Embryonic facial prominence (tissue), 1 donor: ENCODE results near the gene NRF1.

Experiments
- DNase-seq: peaks from one replicate; pipeline ENCODE4 v3.0.0-alpha.2; 2016; ENCODE audit errors: extremely low spot score

The NRF1 gene

DNA sequence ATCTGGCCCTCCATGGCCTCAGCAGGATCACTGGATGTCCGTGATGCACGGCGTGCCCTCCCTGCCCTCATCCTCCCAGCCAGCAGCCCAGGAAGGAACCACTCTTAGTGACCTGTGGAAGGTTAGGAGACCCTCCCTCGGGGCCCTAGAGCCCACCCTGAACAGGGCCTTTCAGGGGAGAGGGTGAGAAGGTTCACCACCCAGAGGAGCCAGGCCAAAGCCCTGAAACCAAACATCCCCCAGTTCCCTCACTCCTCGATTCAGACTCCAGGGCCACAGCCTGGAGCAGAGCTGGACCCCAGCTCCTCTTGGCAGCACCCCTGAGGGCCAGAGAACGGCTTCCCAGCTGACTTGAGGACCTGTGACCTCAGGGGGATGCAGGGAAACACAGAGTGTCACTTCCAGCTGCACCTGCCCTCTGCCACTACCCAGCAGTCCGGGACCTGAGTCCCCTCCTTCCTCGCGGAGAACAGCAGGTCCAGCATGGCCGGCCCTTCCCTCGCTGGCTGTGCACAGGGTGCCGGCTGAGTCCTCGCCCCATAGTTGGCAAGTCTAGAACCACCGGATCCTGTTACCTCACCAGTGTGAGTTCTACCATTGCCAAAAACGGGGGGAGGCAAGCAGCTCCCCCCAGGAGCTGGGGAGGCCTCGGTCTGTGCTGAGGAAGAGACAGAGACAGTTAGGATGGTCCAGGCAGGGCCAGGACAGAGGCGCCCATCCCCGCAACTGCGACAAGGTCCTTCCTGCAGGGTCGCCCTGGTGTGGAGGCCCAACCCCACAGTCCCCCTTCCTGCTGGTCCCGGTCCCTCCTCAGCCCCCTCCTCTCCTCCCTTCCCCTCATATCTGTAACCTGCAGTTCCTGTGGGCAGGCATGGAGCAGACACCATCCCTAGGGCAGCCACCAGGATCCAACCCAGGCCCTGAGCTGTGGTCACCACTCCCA lies 158.6 kb downstream of the NRF1 start:
- no peak for DNase-seq

DNA sequence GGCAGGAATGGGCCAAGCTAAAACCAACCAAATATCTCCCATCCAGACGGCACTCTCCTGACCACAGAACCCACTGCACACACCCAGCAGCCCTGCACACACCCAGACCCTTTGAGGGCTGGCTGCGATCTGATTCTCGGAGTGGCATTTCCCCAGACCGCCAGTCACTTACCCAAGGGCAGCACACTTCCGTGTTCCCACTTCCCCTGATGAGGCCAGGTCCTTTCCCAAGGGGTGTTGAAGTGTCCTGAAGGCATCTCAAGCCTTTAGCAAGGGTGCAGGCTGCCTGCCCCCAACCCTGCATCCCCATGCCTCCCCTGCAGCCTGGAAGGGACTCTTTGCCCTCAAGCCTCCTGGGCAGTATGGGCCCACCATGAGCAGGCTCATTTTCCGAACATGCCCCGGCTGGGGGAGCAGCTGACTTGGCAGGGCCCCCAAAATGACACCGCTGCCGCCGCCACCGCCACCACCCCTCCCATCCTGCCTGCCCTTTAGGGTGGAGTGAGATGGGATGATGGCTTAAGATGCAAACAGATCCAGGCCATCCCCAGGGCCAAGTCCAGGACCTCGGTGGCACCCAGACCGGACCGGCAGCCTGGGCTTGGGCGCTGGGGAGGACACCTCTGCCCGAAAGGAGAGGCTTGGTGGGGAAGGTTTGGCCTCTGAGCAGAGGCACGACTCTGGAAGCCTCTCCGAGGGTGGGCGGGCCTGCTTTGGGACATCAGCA lies 159.8 kb downstream of the NRF1 start:
- DNase-seq: no peak

DNA sequence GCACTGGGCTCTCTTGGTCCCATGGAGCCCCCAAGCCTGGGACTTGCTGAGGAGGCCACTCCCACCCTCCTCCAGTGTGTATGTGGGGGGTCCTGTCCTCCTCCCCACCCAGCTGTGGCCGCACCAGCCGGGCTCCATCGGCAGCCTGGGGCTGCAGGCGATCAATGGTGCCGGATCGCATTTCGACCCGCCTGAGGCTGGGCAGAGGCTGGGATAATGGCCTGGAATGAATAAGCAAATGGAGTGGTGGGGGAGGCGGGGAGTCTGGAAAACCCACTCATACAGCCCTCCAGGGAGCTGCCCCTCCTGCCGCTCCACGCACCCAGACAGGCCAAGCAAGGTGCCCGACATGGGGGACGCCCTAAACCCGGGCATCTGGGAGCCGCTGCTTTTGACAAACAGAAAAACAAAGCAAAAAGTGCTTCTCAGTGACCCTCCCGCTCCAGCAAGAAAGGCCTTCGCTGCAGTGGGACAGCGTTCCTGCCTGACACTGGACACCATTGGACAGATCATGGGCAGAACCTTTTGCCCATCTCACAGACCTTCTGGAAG lies 160.5 kb downstream of the NRF1 start:
- DNase-seq: no peak

DNA sequence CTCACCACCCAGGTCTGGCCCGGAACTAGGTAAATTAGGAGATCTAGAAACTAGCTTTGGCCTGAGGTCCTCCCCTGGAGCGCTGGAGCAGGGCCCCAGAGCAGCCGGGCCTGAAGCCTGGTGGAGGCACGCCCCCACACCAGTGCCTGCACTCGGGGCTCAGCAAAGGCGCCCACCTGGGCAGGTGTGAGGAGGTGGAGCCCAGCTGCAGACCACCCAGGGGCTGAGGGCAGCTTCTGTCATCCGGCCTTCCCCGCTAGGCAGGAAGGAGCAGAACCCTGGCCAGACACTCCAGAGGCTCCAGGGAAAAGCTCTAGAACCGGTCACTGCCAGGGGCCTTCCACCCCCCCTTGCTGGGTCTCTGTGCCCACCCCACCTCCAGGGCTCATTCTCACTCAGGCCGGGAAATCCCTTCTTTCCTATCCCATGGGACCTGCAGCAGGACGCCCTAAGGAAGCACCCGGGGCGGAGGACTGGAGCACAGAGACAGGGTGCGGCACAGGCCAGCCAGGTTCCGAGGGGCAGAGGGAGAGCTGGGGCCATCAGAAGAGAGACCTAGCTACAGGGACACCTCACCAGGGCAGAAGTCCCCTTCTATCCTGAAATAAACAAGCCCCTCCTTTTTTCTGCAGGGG lies 161.2 kb downstream of the NRF1 start:
- DNase-seq: no peak

DNA sequence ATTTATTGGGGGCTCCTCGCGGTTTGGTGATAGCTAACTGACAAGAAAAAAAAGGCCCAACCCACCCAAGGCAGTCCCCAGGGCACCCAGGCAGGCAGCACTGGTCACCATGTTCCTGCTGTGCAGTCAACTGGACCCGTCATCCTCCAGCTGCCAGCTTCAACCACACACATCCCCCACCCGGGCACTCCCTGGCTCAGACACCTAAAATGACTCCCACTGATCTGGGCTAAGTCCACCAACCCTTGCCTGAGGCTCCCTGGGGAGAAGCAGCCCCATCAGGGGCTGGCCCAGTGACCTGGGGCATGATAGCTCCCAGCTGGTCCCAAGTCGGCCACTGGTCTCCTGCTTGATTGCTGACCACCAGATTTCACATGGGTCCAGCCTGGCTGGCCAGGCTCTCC lies 161.8 kb downstream of the NRF1 start:
- no peak for DNase-seq

DNA sequence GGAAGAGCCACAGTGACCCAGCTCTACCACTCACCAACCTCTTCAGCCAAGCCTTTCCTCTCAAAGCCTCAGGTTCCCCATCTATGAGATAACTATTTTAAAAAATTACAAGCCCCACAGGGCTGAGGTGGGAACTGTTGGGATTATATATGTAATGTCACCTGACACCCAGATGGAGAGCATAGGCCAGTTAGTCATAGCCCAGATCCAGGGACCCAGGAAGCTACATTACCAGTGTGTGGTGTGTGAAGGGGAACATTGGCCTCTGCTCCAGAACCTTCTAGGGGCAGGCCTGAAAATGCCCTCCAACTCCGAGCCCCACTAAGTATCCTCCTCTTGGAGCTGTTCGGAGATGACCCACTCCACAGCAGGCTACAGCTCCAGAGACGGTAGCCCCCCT lies 162.4 kb downstream of the NRF1 start:
- no peak for DNase-seq

DNA sequence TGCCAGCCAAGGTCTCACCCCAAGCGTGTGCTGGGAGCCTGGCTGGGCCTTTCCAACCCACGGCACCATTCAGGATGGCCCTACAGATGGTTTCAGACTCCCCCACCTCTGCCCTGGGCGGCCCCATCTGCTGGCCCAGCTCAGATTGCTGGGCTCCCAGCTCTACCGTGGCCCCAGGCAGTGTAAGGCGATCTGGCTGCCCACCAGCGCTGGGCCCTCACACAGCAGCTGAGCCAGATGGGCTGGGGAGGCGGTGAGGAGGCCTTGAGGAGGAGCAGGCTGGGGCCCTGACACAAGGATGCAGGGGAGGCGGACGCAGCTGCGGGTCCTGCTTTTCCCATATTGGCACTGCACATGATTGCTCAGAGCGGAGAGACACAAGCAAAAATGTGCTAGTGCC lies 162.8 kb downstream of the NRF1 start:
- DNase-seq: no peak

DNA sequence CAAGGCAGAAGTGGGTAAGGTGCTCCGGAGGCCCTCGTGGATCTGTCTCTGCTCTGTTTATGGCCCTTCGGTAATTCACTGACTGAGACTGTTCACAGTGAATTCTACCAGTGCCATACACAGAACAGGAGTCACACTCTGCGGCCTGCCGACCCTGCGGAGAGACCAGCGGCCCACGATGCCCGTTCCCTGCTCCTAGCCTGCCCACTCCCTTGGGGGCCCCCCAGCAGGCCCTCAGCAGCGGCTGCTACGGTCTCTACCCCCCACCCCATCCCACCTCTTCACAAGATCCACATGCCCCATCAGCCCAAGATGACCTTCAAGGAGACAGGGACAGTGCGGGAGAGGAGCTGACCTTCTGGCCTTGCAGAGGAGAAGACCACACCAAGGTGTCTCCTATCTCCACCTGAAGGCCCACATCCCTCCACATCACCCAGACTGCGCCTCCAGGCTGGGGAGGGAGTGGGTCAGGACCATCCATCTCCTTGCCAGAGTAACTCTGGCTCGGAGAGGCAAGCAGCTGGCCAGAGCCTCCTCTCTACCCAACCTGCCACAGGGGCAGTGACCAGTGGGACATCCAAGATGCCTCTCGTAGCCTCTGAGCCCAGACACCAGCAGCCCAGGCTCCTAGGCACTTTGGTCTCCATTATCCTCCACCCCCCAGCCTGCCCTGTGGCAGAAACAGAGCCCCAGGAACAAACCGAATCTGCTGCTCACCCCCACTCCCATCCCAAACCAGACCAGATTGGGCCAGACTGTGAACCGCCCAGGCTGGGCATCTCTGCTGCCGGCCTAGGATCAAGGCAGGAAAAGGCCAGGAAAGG lies 163.6 kb downstream of the NRF1 start:
- no peak for DNase-seq

DNA sequence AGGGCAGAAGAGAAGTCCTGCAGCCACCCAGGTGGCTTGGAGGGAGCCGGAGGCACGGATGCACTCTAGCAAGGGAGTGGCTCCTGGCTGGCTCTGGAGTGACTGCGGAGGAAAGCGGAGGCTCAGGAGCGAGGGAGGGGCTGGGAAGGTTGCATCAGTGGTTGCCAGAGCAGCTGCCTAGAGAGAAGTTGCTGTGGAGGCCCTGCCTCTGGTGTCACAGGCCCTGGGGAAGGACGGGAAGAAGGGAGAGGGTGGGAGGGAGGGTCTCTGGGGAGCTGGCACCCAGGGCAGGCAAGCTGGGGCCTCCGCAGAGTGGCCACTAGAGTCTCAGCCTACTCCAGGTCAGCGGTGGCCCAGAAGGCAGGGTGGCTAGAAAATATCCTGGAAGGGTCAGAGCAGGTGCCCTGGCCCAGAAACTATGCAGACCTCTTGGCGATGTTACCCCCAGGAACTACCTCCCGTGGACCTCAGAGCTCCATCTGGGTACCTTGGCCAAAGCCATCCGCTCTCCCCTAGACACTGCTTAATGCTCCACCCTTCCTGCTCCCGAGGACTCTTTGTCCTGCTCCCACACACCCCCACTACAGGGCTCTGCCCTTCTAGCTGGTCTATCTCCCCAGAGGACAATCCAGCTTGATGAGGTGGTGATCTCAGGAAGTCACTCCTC lies 164.3 kb downstream of the NRF1 start:
- no peak for DNase-seq

DNA sequence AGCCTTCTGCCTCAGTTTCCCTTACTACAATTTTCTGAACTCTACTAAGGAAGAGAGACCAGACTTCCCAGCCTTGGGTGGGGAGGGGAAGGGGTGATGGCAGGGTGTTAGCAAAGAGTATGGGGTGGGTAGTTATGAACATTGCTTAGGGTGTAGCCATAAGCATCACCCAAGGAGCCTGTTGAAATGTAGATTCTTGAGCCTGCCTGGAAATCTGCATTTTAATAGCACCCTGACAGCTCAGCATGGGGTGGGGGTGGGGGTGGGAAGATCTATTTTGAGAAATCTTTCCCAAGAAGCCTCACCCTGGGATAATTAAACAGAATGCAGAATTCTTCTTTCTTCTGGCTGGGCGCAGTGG lies 164.8 kb downstream of the NRF1 start:
- DNase-seq: no peak

DNA sequence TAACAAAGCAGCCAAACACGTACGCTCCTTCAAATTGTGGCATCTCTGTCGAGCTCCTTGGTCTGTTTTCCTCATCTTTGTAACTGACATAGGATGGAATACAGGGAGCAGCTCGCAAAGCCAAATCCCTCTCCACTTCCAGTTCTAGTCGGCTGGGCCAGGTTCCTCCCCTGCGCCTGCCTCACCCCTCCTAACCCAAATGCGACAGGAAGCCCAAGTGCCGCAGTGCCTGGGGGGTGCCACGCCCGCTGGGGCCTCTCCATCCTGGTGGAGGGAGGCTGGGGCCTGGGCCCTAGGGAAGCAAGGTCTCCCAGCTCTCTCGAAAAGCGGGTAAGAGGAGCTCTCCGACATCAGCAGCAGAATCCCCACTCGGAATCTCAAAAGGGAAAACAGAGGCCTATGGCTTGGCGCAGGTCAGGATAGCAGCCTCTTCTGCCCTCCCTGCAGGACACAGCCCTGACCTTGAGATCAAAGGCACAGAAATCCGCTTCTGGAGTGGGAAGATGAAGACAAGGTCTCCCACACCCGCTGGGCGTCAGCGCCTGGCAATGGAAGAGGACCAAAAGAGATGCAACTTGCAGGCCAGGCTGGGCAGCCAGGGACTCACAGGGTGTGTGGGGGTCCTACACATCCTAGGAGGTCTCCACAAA lies 165.8 kb downstream of the NRF1 start:
- DNase-seq: no peak

DNA sequence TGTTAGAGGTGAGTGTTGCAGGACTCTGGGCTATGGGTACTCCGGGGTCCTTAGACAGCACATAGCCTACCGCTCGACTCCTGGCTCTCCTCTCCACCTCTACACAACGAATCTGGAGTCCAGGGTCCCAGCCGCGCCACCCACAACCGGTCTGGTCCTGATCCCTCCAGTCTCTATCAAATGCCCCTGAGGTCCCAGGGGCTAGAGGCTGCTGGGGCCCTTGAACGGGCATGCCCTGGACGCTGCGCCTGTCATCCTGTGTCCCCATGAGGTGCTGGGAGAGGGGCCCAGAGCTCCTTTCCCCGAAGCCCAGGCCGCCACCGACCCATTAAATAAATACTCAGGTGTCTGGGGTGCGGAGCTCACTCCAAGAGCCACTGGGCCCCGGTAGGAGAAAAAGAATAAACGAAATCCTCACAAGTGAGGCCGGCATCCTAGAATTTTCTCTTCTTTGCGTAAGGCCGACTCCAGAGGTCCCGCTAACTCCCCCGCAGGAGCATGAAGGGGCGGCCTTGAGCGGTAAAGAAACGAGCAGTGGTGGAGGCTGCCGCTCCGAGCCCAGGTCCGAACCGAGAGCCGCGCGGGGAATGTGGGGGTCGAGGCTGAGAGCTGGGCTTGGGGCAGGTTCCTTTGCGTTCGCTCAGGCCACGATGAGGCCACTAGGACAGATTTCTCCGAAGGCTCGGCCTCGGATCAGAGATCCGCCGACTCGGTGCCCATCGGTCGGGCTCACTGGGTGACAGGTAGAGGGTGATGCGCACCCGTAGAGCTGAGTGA lies 166.7 kb downstream of the NRF1 start:
- no peak for DNase-seq

DNA sequence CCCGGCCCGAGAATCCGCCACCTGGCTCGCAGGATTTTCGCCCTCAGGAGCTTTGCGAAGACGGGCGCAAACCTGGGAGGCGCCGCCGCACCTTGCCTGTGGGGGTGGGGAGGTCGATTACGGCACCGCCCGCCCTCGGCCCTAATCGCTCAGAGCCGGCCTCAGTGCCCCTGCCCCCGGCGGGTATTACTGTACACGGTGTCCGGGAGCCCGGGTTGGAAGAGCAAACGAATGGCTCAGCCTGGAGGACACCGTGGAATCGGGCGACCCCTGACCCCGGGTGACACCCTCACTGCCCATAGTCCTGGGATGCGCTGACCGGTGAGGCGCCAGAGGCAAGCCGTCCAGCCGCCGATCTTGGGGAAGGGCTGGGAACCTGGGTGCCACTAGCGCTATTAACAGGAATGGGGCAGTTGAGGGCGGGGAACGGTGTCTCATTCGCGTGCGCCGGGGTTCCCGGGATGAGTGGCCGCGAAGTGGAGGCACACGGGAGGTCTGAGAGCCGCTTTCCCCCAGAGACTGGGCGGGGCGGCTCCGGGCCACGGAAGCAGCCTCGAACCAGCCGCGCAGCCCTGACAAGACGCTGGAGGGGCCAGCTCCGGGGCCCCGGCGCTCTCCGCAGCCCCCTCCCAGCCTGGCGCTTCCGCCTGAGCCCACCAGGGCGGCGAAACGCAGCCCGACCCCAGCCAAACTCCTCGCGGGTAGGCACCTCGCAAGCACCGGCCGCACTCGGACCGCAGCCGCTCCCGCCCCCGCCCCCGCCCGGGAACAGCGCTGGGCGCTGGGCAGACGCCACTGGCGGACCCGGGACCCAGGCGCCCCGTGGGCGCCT lies 167.5 kb downstream of the NRF1 start:
- DNase-seq: no peak

DNA sequence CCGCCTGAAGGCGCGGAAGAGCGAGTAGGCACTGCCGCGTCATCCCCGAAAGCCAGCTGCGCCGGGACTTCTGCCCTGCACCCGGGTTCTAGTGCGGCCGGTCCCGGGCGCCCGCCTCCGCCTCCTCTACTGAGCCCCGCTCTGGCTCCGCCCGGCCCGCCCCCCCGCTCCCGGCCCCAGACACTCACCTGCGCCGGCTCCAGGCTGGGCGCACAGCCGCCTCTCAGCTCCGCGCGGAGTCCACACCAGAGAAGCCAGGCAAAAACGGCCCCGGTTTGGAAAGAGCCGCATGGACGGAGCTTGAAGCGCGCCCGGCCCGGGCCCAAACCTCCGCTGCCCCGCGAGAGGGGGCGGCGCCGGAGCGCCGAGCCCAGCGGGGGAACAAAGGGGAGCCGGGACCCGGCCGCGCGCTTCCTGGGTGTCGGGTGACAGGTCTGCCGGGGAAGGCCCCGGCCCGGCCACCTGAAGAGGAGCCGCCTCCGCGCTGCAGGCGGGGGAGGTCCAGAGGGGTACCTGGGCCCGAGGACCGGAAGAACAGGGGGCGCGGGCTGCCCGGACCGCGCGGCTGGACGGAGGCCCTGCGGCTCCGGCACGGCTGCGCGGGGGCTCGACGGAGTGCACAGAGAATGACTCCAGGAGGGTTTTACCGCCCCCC lies 168.2 kb downstream of the NRF1 start:
- no peak for DNase-seq

DNA sequence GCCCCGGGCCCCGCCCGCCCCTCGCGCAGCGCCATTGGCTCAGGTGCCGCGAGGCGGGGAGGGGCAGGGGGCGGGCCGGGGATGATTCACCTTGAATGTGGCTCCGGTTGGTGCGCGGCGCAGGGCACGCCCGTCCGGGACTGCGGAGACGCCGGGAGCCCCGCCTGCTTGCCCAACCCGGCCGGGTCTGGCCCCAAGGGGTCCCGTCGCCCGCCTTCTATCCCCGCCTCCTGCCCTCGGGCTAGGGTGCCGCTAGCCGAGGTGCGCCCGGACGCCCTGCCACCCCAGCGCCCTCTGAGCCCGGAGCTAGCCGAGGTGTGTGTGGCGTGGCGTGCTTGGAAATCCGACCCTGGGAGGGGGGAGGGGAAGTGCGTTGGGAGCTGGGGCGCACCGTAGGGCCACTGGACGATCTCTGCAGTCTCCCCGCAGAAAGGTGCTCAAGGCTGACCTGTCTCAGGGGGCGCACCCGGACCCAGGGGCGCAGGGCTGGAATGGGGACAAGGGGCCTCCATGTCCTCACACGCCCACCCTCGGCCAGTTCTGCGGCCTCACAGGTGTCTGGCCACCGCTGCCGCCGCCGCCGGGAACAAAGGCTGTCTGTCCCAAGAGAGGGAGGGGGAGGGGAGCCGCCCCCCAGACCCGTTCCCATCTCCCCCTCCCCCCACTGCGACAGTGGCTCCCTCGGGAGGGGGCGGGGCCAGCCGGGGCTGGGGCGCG lies 168.9 kb downstream of the NRF1 start:
- no peak for DNase-seq

DNA sequence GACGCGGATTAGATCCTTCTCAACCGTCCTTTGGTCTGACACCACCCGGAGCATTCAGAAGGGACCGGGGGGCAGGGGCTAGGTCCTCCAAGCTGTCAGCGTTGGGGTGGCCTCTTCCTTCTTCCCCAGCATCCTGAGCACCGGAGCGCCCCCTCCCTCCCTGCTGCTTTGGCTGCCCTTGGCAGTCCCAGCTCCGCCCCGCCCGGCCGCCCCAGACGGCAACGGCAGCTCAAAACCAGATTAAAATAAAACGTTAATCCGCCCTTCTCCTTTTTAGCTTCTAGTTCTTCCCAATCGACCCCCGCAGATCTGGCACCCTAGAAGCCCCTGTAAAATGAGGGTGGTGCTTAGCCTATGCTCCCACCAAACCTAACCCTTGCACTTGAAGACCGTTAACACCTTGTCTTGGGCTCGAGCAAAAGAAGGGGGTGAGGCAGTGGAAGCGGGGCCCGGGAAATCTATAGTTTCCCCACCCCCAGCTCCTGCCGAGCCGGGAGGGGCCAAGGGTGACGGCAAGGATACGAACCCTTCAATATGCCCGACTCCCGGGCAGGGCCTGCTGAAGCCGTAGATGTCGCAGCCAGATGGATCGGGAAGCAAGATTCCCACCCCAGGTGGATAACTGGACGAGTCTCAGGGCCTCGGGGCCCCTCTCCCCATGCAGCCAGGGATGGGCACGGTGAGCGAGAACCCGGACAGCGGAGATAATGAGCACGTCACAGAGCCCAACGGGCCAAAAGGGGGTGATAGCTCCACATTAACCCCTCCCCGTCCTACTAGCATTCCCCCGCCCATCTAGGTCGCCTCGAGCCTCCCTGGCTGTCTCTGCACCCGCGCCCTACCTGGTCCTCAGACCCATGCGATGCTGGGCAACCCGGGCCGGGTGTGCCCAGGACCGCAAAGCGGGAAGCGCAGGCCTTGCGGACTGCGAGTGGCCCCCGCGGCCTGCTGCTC lies 169.7 kb downstream of the NRF1 start:
- DNase-seq: no peak
